CD4-positive, alpha-beta T cell treated with Interleukin-4 for 1 hour (primary cell): ENCODE measurements around the gene CCDC136.
A peak's percentile ranks its signal among the peaks of the same experiment; 100 is the strongest.

Source experiments
- DNase-seq, 2 donors: peaks; one replicate each; pipeline ENCODE4 v3.0.0-alpha.2; 2020 to 2022

Gene CCDC136

DNA sequence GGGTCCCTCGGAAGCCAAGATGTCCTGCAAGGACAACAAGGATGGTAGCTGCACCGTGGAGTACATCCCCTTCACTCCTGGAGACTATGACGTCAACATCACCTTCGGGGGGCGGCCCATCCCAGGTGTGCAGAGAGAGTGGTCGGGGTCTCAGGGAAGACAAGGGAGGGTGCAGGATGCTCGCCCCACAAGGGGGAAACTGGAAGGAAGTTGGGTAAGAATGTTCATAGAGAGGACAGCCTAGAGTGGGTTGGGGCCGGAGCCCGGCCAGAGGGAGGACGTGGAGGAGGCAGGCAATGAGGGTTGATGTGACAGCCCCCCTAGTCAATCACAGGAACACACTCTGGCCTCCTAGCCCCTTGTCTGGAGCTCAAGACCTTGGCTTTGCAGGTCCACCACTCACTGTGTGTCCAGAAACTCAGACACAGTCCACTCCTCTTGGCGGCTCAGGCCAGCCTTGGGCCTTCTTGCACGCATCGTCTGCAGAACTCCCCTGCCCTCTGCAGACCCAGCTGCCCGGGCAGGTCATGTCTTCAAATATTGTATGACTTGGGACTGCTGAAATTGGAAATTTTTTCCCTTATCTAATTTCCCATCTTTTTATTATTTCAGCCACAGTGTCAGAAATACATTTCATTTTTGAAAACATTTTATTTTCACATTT lies 55.1 kb downstream of the CCDC136 start:
- no peak for DNase-seq

GRCh38 chr7:128847721-128848211 lies 56.0 kb downstream of the CCDC136 start:
- DNase-seq, result no peak

GRCh38 chr7:128848289-128849155 lies 56.8 kb downstream of the CCDC136 start:
- DNase-seq, result no peak

- DNase-seq, result no peak
These were observed 57.4 kb downstream of the CCDC136 start for GRCh38 chr7:128849156-128849515.

GRCh38 chr7:128849804-128850490 lies 58.2 kb downstream of the CCDC136 start:
- DNase-seq, result no peak

DNA sequence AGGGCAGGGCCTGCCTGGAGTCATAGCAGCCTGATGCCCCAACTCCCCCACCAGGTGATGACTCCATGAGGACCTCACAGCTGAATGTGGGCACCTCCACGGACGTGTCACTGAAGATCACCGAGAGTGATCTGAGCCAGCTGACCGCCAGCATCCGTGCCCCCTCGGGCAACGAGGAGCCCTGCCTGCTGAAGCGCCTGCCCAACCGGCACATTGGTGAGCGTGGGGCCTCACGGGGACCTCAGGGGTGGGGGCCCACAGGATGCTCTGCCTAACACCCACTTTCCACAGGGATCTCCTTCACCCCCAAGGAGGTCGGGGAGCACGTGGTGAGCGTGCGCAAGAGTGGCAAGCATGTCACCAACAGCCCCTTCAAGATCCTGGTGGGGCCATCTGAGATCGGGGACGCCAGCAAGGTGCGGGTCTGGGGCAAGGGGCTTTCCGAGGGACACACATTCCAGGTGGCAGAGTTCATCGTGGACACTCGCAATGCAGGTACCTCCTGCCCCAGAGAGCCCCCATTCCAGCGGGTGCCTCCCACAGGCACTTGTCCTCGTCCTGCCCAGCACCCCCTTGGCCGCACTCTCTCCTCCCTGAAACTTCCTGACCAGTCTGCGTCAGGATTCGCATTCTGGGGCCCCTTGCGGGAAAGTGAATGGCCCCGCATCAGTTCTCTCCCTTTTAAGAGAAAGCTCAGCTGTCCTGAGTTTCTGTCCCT lies 60.9 kb downstream of the CCDC136 start:
- DNase-seq, result no peak

GRCh38 chr7:128853799-128854198 lies 62.0 kb downstream of the CCDC136 start:
- no peak for DNase-seq

DNA sequence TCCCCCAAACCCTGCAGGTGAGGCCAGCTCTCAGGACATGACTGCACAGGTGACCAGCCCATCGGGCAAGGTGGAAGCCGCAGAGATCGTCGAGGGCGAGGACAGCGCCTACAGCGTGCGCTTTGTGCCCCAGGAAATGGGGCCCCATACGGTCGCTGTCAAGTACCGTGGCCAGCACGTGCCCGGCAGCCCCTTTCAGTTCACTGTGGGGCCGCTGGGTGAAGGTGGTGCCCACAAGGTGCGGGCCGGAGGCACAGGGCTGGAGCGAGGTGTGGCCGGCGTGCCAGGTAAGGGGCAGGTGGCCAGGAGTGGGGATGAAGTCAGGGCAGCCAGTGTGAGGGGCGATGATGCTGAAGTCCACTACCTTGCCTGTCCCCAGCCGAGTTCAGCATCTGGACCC lies 62.6 kb downstream of the CCDC136 start:
- no peak for DNase-seq

GRCh38 chr7:128855559-128855958 lies 63.8 kb downstream of the CCDC136 start:
- no peak for DNase-seq

GRCh38 chr7:128856001-128856718 lies 64.4 kb downstream of the CCDC136 start:
- no peak for DNase-seq

DNA sequence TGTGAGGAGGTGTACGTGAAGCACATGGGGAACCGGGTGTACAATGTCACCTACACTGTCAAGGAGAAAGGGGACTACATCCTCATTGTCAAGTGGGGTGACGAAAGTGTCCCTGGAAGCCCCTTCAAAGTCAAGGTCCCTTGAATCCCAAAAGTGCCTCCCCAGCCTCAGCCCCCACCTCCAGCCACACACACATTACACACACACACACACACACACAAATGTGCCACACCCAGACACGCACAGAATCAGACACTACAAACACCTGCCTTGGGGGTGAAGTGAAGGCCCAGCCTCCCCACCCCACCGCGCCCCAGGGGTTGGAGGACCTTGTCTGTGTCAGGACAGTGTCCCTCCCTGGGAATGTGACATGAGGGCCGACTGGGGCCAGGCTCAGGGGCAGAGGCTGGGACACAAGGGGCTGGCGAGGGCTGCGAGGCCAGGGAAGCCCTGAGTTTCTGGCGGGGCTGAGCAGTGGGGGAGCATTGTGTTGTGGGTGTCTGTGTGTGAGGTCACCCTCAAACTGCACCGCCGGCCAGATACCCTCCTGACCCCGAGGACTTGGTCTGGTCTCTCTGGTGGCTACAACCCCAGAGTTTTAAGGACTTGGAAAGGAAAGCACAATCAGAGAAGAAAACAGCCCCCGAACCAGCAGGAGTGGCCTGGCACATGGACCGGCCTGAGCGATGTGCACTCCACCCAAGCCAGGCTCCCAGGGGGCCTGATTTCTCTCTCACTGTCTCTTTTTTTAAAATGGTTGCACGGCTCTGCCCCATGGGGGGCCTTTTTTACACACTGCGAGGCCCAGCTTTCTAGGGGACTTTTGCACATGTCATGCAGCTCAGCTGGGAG lies 66.8 kb downstream of the CCDC136 start:
- DNase-seq, result no peak

DNA sequence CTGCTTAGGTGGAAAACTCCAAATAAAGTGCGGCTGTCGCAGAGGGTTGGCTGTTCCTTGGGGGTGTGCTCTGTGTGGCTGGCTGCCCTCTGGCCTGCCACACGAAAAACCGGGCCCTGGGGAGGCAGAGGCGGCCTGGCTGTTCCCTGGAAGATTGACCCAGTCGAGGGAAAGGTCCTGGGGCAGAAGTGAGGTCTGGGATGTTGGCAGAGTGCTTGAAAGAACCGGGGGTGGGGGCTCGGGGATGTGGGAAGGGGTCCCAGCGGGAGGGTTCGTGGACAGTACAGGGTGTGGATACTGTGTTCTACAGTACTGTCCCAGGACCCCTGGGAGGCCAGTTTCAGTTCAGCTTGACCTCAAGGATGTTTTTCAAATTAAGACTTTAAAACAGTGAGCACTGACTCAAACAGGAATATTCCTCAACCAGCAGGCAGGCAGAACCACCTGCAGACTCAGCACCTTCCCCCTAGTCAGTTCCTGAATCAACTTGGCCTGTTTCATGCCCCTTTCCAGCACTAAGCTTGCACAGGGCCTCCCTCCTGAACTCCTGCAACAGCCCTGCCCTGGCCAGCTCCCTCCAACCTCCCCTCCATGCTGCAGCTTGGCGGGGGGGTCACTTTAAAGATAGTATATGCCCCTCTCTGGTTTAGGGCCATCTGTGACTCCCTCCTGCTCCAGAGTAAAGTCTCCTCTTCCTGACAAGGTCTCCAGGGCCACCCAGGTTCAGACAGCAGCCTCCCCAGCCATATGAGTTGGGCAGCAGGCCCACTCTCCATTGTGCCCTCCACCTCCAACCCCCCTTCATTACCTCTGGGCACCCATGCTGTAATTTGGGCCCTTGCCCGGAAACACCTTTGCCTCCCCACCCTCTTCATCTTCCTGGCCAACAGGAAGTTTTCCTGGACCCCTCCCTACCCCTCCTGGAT lies 67.7 kb downstream of the CCDC136 start:
- DNase-seq, result no peak

DNA sequence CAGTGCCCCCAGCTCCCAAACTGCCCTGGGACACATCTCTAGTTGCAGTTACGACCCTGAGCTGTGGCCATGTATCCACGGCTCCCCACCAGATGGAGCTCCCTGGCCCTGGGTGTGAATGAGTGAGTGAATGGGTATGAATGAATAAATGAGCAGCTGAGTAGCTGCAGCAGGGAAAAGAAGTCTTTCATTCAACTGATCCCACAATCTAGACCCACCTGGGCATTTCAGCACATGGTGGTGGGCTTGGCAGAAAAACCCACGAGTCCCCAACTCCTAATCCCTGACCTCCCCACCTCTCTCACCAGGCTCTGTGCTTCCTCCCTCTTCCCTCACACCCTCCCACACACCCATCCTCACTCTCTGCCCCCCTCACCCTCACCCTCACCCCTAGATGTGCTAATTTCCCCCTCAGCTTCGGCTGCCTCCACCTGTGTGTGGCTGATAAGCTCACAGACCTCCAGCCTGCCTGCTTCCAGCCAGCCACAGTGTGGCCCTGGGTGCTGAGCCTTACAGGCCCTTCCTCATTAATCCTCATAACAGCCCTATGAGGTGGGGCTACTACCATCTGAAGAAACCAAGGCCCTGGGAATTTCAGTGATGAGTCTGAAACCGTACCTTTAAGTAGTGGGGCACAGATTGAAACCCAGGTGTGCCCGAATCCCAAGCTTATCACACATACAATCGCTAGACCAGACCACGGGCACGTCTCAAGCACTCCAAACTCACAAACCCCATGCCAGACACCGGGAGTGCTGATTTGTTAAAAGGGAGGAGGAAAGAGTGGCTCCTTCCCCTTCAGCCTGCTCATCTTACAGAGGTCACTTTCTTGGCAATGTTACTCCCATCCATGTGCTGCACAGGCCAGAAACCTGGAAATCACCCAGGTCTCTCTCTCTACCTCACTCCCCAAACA lies 68.6 kb downstream of the CCDC136 start:
- no peak for DNase-seq

- no peak for DNase-seq
These were observed 70.3 kb downstream of the CCDC136 start for GRCh38 chr7:128861957-128862570.

- peak; percentile 99 for DNase-seq
These were observed 71.0 kb downstream of the CCDC136 start, which contains the start of gene ATP6V1F for GRCh38 chr7:128862571-128863432. Gene ATP6V1F (plus strand): TSS chr7:128862856. CDS start chr7:128862905, 49 bp downstream.

DNA sequence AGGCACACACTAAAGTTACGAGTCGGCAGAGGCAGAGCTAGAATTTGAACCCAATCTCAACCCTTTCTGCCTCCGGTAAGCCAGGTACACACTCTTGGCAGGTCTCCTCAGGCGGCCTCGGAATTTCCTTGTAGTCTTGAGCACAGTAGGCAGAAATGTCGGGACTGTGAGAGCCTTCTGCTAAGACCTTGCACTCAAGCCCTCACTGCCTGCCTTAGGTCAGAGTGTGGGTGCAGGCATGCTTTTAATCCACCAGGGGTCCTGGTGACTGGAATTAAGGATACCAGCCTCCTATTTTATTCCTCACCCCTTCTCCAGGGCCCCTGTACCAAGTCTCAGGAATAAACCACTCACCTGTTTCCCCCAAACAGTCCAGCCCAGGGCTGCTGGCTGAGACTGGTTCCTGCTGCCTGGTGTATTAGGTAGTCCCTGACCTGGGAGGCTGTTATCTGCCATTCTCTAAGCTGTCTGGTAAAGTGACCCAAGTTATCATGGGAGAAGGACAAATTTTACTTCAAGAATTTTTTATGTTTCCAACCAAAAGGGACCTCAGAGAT lies 71.7 kb downstream of the CCDC136 start:
- DNase-seq, result peak; percentile 46 to 57

GRCh38 chr7:128865303-128865702 lies 73.5 kb downstream of the CCDC136 start:
- no peak for DNase-seq
